ENCODE data around the gene MT1F.
A peak's percentile ranks its signal among the peaks of the same experiment; 100 is the strongest.

MT1F gene

GRCh38 chr16:56625943-56626654, 31.7 kb upstream of the MT1F start:
- Histone ChIP-seq H3K36me3 (replicated peaks in 1 of 2; ENCODE audit: control insufficient read depth in 2 of 2, insufficient read depth in 2 of 2, low read length in 2 of 2) (no peaks in the 10 kb centered on the region), H4K8ac (ENCODE audit: low read depth, low read length) (no peak overlapping the region), H3K4me3 (ENCODE audit: low read length in 2 of 2) (peak overlapping the region in 1 of 2 donors; percentile 20), H3K4me2 (ENCODE audit: insufficient read depth, low read length, poor library complexity, severe bottlenecking) (no peak overlapping the region), H3K27ac (replicated peaks; ENCODE audit: low read length) (no peak overlapping the region), H3K23ac (ENCODE audit: low read depth, low read length, poor library complexity) (no peak overlapping the region), H3K18ac (ENCODE audit: low read length) (no peak overlapping the region), H3K4ac (ENCODE audit: low read length) (no peak overlapping the region), H3K4me1 (ENCODE audit: control insufficient read depth in 2 of 2, insufficient read depth in 1 of 2, low read depth in 1 of 2, low read length in 2 of 2) (peaks cover 4 to 6% of the 10 kb centered on the region in 2 donors), H3K79me1 (ENCODE audit: low read depth, low read length) (no peaks in the 10 kb centered on the region), H3K9me3 (replicated peaks in 1 of 2; ENCODE audit: control insufficient read depth in 2 of 2, insufficient read depth in 1 of 2, low read depth in 1 of 2, low read length in 2 of 2) (no peaks in the 10 kb centered on the region), H2BK12ac (ENCODE audit: low read length) (no peak overlapping the region), H3K14ac (ENCODE audit: low read length) (no peak overlapping the region), H3K27me3 (ENCODE audit: control insufficient read depth in 3 of 3, insufficient read depth in 3 of 3, low read depth in 1 of 3, low read length in 3 of 3) (peaks cover 27 to 92% (median 72%) of the 10 kb centered on the region in 3 experiments), H2BK15ac (ENCODE audit: low read length) (no peak overlapping the region), H2AK5ac (ENCODE audit: low read depth, low read length) (no peak overlapping the region), H4K91ac (ENCODE audit: low read depth, low read length, poor library complexity) (no peak overlapping the region), H3K9ac (ENCODE audit: low read depth, low read length, poor library complexity) (no peak overlapping the region), H2BK120ac (ENCODE audit: low read depth, low read length) (no peak overlapping the region), H2BK5ac (ENCODE audit: low read length) (no peak overlapping the region), H2AFZ (ENCODE audit: low read length) (peak overlapping the region; percentile 86)
- WGBS, 2 donors (ENCODE audit: extremely low coverage in 2 of 2, insufficient read length in 2 of 2, insufficient replicate concordance in 1 of 2) = no CpG with 5 or more reads among the region's 16 CpGs
- DNase-seq (ENCODE audit: low spot score) = no peak

- peaks cover 31 to 92% (median 75%) of the 10 kb centered on the region in 3 experiments for H3K27me3 ChIP-seq (ENCODE audit: control insufficient read depth in 3 of 3, insufficient read depth in 3 of 3, low read depth in 1 of 3, low read length in 3 of 3)
- no peak overlapping the region for H3K14ac ChIP-seq (ENCODE audit: low read length)
- H3K36me3 ChIP-seq (replicated peaks in 1 of 2; ENCODE audit: control insufficient read depth in 2 of 2, insufficient read depth in 2 of 2, low read length in 2 of 2) = no peaks in the 10 kb centered on the region
- no peak overlapping the region for H2BK12ac ChIP-seq (ENCODE audit: low read length)
- H2BK120ac ChIP-seq (ENCODE audit: low read depth, low read length) = no peak overlapping the region
- no peak overlapping the region for H3K4me2 ChIP-seq (ENCODE audit: insufficient read depth, low read length, poor library complexity, severe bottlenecking)
- WGBS, 2 donors (ENCODE audit: extremely low coverage in 2 of 2, insufficient read length in 2 of 2, insufficient replicate concordance in 1 of 2) = no CpG with 5 or more reads among the region's 7 CpGs
- H3K18ac ChIP-seq (ENCODE audit: low read length) = no peak overlapping the region
- H3K9ac ChIP-seq (ENCODE audit: low read depth, low read length, poor library complexity) = no peak overlapping the region
- no peak overlapping the region for H3K23ac ChIP-seq (ENCODE audit: low read depth, low read length, poor library complexity)
- H2BK5ac ChIP-seq (ENCODE audit: low read length) = no peak overlapping the region
- H2AK5ac ChIP-seq (ENCODE audit: low read depth, low read length) = no peak overlapping the region
- H3K4ac ChIP-seq (ENCODE audit: low read length) = no peak overlapping the region
- no peaks in the 10 kb centered on the region for H3K79me1 ChIP-seq (ENCODE audit: low read depth, low read length)
- no peaks in the 10 kb centered on the region for H3K9me3 ChIP-seq (replicated peaks in 1 of 2; ENCODE audit: control insufficient read depth in 2 of 2, insufficient read depth in 1 of 2, low read depth in 1 of 2, low read length in 2 of 2)
- no peak for DNase-seq (ENCODE audit: low spot score)
- H2AFZ ChIP-seq (ENCODE audit: low read length) = no peak overlapping the region
- H3K4me1 ChIP-seq (ENCODE audit: control insufficient read depth in 2 of 2, insufficient read depth in 1 of 2, low read depth in 1 of 2, low read length in 2 of 2) = peaks cover 4 to 6% of the 10 kb centered on the region in 2 donors
- H4K91ac ChIP-seq (ENCODE audit: low read depth, low read length, poor library complexity) = no peak overlapping the region
- no peak overlapping the region for H3K27ac ChIP-seq (replicated peaks; ENCODE audit: low read length)
- no peak overlapping the region for H4K8ac ChIP-seq (ENCODE audit: low read depth, low read length)
- H2BK15ac ChIP-seq (ENCODE audit: low read length) = no peak overlapping the region
- H3K4me3 ChIP-seq (ENCODE audit: low read length in 2 of 2) = no peak overlapping the region
Observed at GRCh38 chr16:56626685-56627084, 31.1 kb upstream of the MT1F start.

- Histone ChIP-seq H3K79me1 (ENCODE audit: low read depth, low read length) (no peaks in the 10 kb centered on the region), H3K4ac (ENCODE audit: low read length) (no peak overlapping the region), H4K91ac (ENCODE audit: low read depth, low read length, poor library complexity) (no peak overlapping the region), H3K36me3 (replicated peaks in 1 of 2; ENCODE audit: control insufficient read depth in 2 of 2, insufficient read depth in 2 of 2, low read length in 2 of 2) (no peaks in the 10 kb centered on the region), H3K4me2 (ENCODE audit: insufficient read depth, low read length, poor library complexity, severe bottlenecking) (no peak overlapping the region), H3K4me3 (ENCODE audit: low read length in 2 of 2) (no peak overlapping the region), H3K27ac (replicated peaks; ENCODE audit: low read length) (no peak overlapping the region), H2BK120ac (ENCODE audit: low read depth, low read length) (no peak overlapping the region), H2AK5ac (ENCODE audit: low read depth, low read length) (no peak overlapping the region), H3K14ac (ENCODE audit: low read length) (no peak overlapping the region), H2AFZ (ENCODE audit: low read length) (no peak overlapping the region), H3K4me1 (ENCODE audit: control insufficient read depth in 2 of 2, insufficient read depth in 1 of 2, low read depth in 1 of 2, low read length in 2 of 2) (peaks cover 4 to 6% of the 10 kb centered on the region in 2 donors), H4K8ac (ENCODE audit: low read depth, low read length) (no peak overlapping the region), H3K9ac (ENCODE audit: low read depth, low read length, poor library complexity) (no peak overlapping the region), H2BK15ac (ENCODE audit: low read length) (no peak overlapping the region), H3K27me3 (ENCODE audit: control insufficient read depth in 3 of 3, insufficient read depth in 3 of 3, low read depth in 1 of 3, low read length in 3 of 3) (peaks cover 46 to 95% (median 91%) of the 10 kb centered on the region in 3 experiments), H3K18ac (ENCODE audit: low read length) (no peak overlapping the region), H2BK5ac (ENCODE audit: low read length) (no peak overlapping the region), H3K23ac (ENCODE audit: low read depth, low read length, poor library complexity) (no peak overlapping the region), H2BK12ac (ENCODE audit: low read length) (no peak overlapping the region), H3K9me3 (replicated peaks in 1 of 2; ENCODE audit: control insufficient read depth in 2 of 2, insufficient read depth in 1 of 2, low read depth in 1 of 2, low read length in 2 of 2) (no peaks in the 10 kb centered on the region)
- no CpG with 5 or more reads among the region's 9 CpGs for WGBS, 2 donors (ENCODE audit: extremely low coverage in 2 of 2, insufficient read length in 2 of 2, insufficient replicate concordance in 1 of 2)
- no peak for DNase-seq (ENCODE audit: low spot score)
Observed at GRCh38 chr16:56628486-56629350, 29.0 kb upstream of the MT1F start.

- H3K9ac ChIP-seq (ENCODE audit: low read depth, low read length, poor library complexity) = no peak overlapping the region
- H2BK12ac ChIP-seq (ENCODE audit: low read length) = no peak overlapping the region
- H3K36me3 ChIP-seq (replicated peaks in 1 of 2; ENCODE audit: control insufficient read depth in 2 of 2, insufficient read depth in 2 of 2, low read length in 2 of 2) = no peaks in the 10 kb centered on the region
- no peak overlapping the region for H2BK15ac ChIP-seq (ENCODE audit: low read length)
- no peak overlapping the region for H2BK120ac ChIP-seq (ENCODE audit: low read depth, low read length)
- H3K9me3 ChIP-seq (replicated peaks in 1 of 2; ENCODE audit: control insufficient read depth in 2 of 2, insufficient read depth in 1 of 2, low read depth in 1 of 2, low read length in 2 of 2) = no peaks in the 10 kb centered on the region
- DNase-seq (ENCODE audit: low spot score) = no peak
- no peak overlapping the region for H2AFZ ChIP-seq (ENCODE audit: low read length)
- H3K27me3 ChIP-seq (ENCODE audit: control insufficient read depth in 3 of 3, insufficient read depth in 3 of 3, low read depth in 1 of 3, low read length in 3 of 3) = peaks cover 50 to 95% (median 95%) of the 10 kb centered on the region in 3 experiments
- no peaks in the 10 kb centered on the region for H3K79me1 ChIP-seq (ENCODE audit: low read depth, low read length)
- no peak overlapping the region for H3K27ac ChIP-seq (replicated peaks; ENCODE audit: low read length)
- H3K18ac ChIP-seq (ENCODE audit: low read length) = no peak overlapping the region
- peaks cover 4 to 6% of the 10 kb centered on the region in 2 donors for H3K4me1 ChIP-seq (ENCODE audit: control insufficient read depth in 2 of 2, insufficient read depth in 1 of 2, low read depth in 1 of 2, low read length in 2 of 2)
- H4K8ac ChIP-seq (ENCODE audit: low read depth, low read length) = no peak overlapping the region
- no peak overlapping the region for H3K23ac ChIP-seq (ENCODE audit: low read depth, low read length, poor library complexity)
- no peak overlapping the region for H3K14ac ChIP-seq (ENCODE audit: low read length)
- no peak overlapping the region for H2BK5ac ChIP-seq (ENCODE audit: low read length)
- H3K4me3 ChIP-seq (ENCODE audit: low read length in 2 of 2) = peak overlapping the region in 1 of 2 donors; percentile 58
- no peak overlapping the region for H3K4ac ChIP-seq (ENCODE audit: low read length)
- no peak overlapping the region for H2AK5ac ChIP-seq (ENCODE audit: low read depth, low read length)
- no peak overlapping the region for H4K91ac ChIP-seq (ENCODE audit: low read depth, low read length, poor library complexity)
- no peak overlapping the region for H3K4me2 ChIP-seq (ENCODE audit: insufficient read depth, low read length, poor library complexity, severe bottlenecking)
- WGBS, 2 donors (ENCODE audit: extremely low coverage in 2 of 2, insufficient read length in 2 of 2, insufficient replicate concordance in 1 of 2) = no CpG with 5 or more reads among the region's 3 CpGs
Observed at GRCh38 chr16:56629531-56629930, 28.2 kb upstream of the MT1F start.

Measured in neuronal stem cell (in vitro differentiated cells).